CD4-positive, alpha-beta T cell treated with Interleukin-15 for 1 hour (primary cell): Measurements from ENCODE around the gene NONO.
A peak's percentile ranks its signal among the peaks of the same experiment; 100 is the strongest.
"Not testable (repeated sequence)": the region's sequence is repeated elsewhere in the genome, so short reads cannot be mapped to it uniquely, and the experiment has no call there.

ENCODE experiments used
- DNase-seq: peaks from one replicate; pipeline ENCODE4 v3.0.0-alpha.2; 2020

Gene NONO

GRCh38 chrX:71283403-71284143, at the start of gene NONO:
TSS of gene NONO (plus strand) at chrX:71283635. CDS start at chrX:71290638, 7,003 bp downstream.
- DNase-seq = peak; percentile 92

- DNase-seq = no peak
Measured at GRCh38 chrX:71235482-71235881, 48.0 kb upstream of the NONO start.

- DNase-seq = no peak
Measured at GRCh38 chrX:71236836-71237235, 46.6 kb upstream of the NONO start.

- no peak for DNase-seq
Measured at GRCh38 chrX:71239781-71240180, 43.7 kb upstream of the NONO start.

GRCh38 chrX:71241301-71241700, 42.1 kb upstream of the NONO start:
- no peak for DNase-seq

GRCh38 chrX:71244359-71245128, 38.9 kb upstream of the NONO start:
- no peak for DNase-seq

- no peak for DNase-seq
Measured at GRCh38 chrX:71245159-71245558, 38.3 kb upstream of the NONO start.

- DNase-seq = no peak
Measured at GRCh38 chrX:71250841-71251240, 32.6 kb upstream of the NONO start.

- no peak for DNase-seq
Measured at GRCh38 chrX:71251466-71251973, 31.9 kb upstream of the NONO start.

- DNase-seq = no peak
Measured at GRCh38 chrX:71252221-71252620, 31.2 kb upstream of the NONO start.

- DNase-seq = peak; percentile 39
Measured at GRCh38 chrX:71253253-71254091, 30.0 kb upstream of the NONO start.

- peak; percentile 85 for DNase-seq
Measured at GRCh38 chrX:71254092-71254963, 29.1 kb upstream of the NONO start, which contains the start of gene ZMYM3. TSS of gene ZMYM3 (minus strand) at chrX:71254140. CDS start at chrX:71253255, 885 bp downstream.

GRCh38 chrX:71256051-71256450, 27.4 kb upstream of the NONO start:
- no peak for DNase-seq

GRCh38 chrX:71256856-71257255, 26.6 kb upstream of the NONO start:
- no peak for DNase-seq

- not testable (repeated sequence) for DNase-seq
Measured at GRCh38 chrX:71268624-71269023, 14.8 kb upstream of the NONO start.

GRCh38 chrX:71269801-71270395, 13.5 kb upstream of the NONO start:
- DNase-seq = no peak

- DNase-seq = not testable (repeated sequence)
Measured at GRCh38 chrX:71272313-71272712, 11.1 kb upstream of the NONO start.

- not testable (repeated sequence) for DNase-seq
Measured at GRCh38 chrX:71281300-71281699, 2.1 kb upstream of the NONO start.

GRCh38 chrX:71282514-71283402, 677 bp upstream of the NONO start:
- DNase-seq = peak; percentile 65

GRCh38 chrX:71285929-71286328, 2.5 kb downstream of the NONO start:
- no peak for DNase-seq
